ENCODE data around the gene ABCC1. TPM values are rescaled to one million over a fixed set of nuclear protein-coding genes. Genes with fewer than 3 reads are reported as not detected.
A peak's percentile ranks its signal among the peaks of the same experiment; 100 is the strongest.

The ABCC1 gene
- total RNA-seq, 4 donors from 2014 or later, result 12.1 to 39.2 (median 18.6) TPM

GRCh38 chr16:16019488-16019887 lies 70.1 kb downstream of the ABCC1 start:
- no peak overlapping the region for H3K27ac ChIP-seq
- intact Hi-C loops (cut with DNase I; ENCODE audit: low total_unique reads), result no loop called here
- H3K4me3 ChIP-seq, result no peak overlapping the region
- no peaks in the 10 kb centered on the region for H3K27me3 ChIP-seq
- H3K4me1 ChIP-seq, result peaks cover 6 to 15% of the 10 kb centered on the region in 2 donors
- TF ChIP-seq CTCF (IDR thresholded peaks at IDR 0.05), result no peak
- no peak for TF ChIP-seq POLR2A (IDR thresholded peaks at IDR 0.05)
- no peak for DNase-seq
- H3K9me3 ChIP-seq, result no peaks in the 10 kb centered on the region
- H3K36me3 ChIP-seq, result no peaks in the 10 kb centered on the region

GRCh38 chr16:16020291-16020690 lies 70.9 kb downstream of the ABCC1 start:
- peaks cover 6 to 15% of the 10 kb centered on the region in 2 donors for H3K4me1 ChIP-seq
- H3K4me3 ChIP-seq, result no peak overlapping the region
- H3K27me3 ChIP-seq, result no peaks in the 10 kb centered on the region
- intact Hi-C loops (cut with DNase I; ENCODE audit: low total_unique reads), result no loop called here
- no peaks in the 10 kb centered on the region for H3K9me3 ChIP-seq
- H3K36me3 ChIP-seq, result no peaks in the 10 kb centered on the region
- TF ChIP-seq POLR2A (IDR thresholded peaks at IDR 0.05) (no peak), CTCF (IDR thresholded peaks at IDR 0.05) (no peak)
- DNase-seq, result no peak
- H3K27ac ChIP-seq, result no peak overlapping the region

GRCh38 chr16:16021020-16021419 lies 71.6 kb downstream of the ABCC1 start:
- no peak for DNase-seq
- no peaks in the 10 kb centered on the region for H3K9me3 ChIP-seq
- intact Hi-C loops (cut with DNase I; ENCODE audit: low total_unique reads), result no loop called here
- TF ChIP-seq CTCF (IDR thresholded peaks at IDR 0.05), result no peak
- TF ChIP-seq POLR2A (IDR thresholded peaks at IDR 0.05), result no peak
- peaks cover 6 to 15% of the 10 kb centered on the region in 2 donors for H3K4me1 ChIP-seq
- H3K27ac ChIP-seq, result peak overlapping the region; percentile 82 to 86
- H3K4me3 ChIP-seq, result no peak overlapping the region
- H3K36me3 ChIP-seq, result no peaks in the 10 kb centered on the region
- H3K27me3 ChIP-seq, result no peaks in the 10 kb centered on the region

GRCh38 chr16:16021646-16021987 lies 72.2 kb downstream of the ABCC1 start:
- TF ChIP-seq CTCF (IDR thresholded peaks at IDR 0.05) (no peak), POLR2A (IDR thresholded peaks at IDR 0.05) (no peak)
- Histone ChIP-seq H3K27ac (peak overlapping the region; percentile 82 to 86), H3K9me3 (no peaks in the 10 kb centered on the region), H3K4me3 (no peak overlapping the region), H3K27me3 (no peaks in the 10 kb centered on the region), H3K4me1 (peaks cover 6 to 15% of the 10 kb centered on the region in 2 donors), H3K36me3 (no peaks in the 10 kb centered on the region)
- DNase-seq, result no peak
- intact Hi-C loops (cut with DNase I; ENCODE audit: low total_unique reads), result no loop called here

- Histone ChIP-seq H3K4me1 (peaks cover 6 to 15% of the 10 kb centered on the region in 2 donors), H3K4me3 (no peak overlapping the region), H3K27ac (peak overlapping the region; percentile 82 to 86), H3K9me3 (no peaks in the 10 kb centered on the region), H3K36me3 (no peaks in the 10 kb centered on the region), H3K27me3 (no peaks in the 10 kb centered on the region)
- TF ChIP-seq CTCF (IDR thresholded peaks at IDR 0.05) (no peak), POLR2A (IDR thresholded peaks at IDR 0.05) (no peak)
- DNase-seq, result peak; percentile 98 to 99
- intact Hi-C loops (cut with DNase I; ENCODE audit: low total_unique reads), result no loop called here
These were observed 72.7 kb downstream of the ABCC1 start for GRCh38 chr16:16021988-16022682.
